H1 (cell line): ENCODE results near the gene OPN3. TPM values are rescaled to one million over a fixed set of nuclear protein-coding genes. Genes with fewer than 3 reads are reported as not detected.

Experiments used
- CTCF ChIA-PET: fragments of 300-600 bp; sonication (Branson Sonifier 250); formaldehyde crosslinking; loops from one replicate; lab custom pipeline; 2021; ENCODE audit not compliant: partially characterized antibody; lab: Charles Lee
- POLR2A ChIA-PET: fragments of 300-600 bp; sonication (Branson Sonifier 250); formaldehyde crosslinking; loops from one replicate; lab custom pipeline; 2021; ENCODE audit warnings: inconsistent platforms; ENCODE audit not compliant: partially characterized antibody; lab: Charles Lee
- DNase-seq, 2 experiments: peaks; one replicate each; pipeline versions ENCODE4 v3.0.0 to v3.0.0-alpha.2; 2010 to 2022; ENCODE audit warnings: low spot score in 2 of 2, low read depth in 1 of 2, mixed read lengths in 1 of 2
- FAIRE-seq: peaks from 2 replicates; lab custom pipeline; 2011; peaks lifted over from hg19 to GRCh38; lab: Jason Lieb, UNC
- H2AFZ ChIP-seq: 2 replicates; pipeline ENCODE4 v1.8.1; 2012; ENCODE audit warnings: low read length, inconsistent platforms
- H2AK5ac ChIP-seq: 2 replicates; pipeline ENCODE4 v1.6.1; 2013; ENCODE audit warnings: low read depth, low read length
- H2BK120ac ChIP-seq: replicated peaks from 2 replicates; pipeline ENCODE3; 2013; ENCODE audit warnings: low read depth, low read length, inconsistent platforms
- H2BK12ac ChIP-seq: 2 replicates; pipeline ENCODE4 v1.6.1; 2013; ENCODE audit warnings: low read depth, low read length
- H2BK15ac ChIP-seq: 2 replicates; pipeline ENCODE4 v1.6.1; 2013; ENCODE audit warnings: low read length
- H2BK20ac ChIP-seq: 2 replicates; pipeline ENCODE4 v1.6.1; 2013; ENCODE audit warnings: low read length
- H2BK5ac ChIP-seq: 2 replicates; pipeline ENCODE4 v1.6.1; 2013; ENCODE audit warnings: low read depth, low read length
- H3K14ac ChIP-seq: 2 replicates; pipeline ENCODE4 v1.6.1; 2013; ENCODE audit warnings: inconsistent platforms; ENCODE audit not compliant: insufficient read length
- H3K18ac ChIP-seq: 2 replicates; pipeline ENCODE4 v1.6.1; 2013; ENCODE audit warnings: low read length; ENCODE audit errors: extremely low read depth
- H3K23ac ChIP-seq: 2 replicates; pipeline ENCODE4 v1.6.1; 2013; ENCODE audit warnings: inconsistent platforms; ENCODE audit not compliant: insufficient read length
- H3K23me2 ChIP-seq: 2 replicates; pipeline ENCODE4 v1.6.1; 2013; ENCODE audit warnings: low read depth, low read length
- H3K27ac ChIP-seq: 2 replicates; pipeline ENCODE4 v1.6.1; 2011; ENCODE audit warnings: low read depth, low read length, inconsistent platforms
- H3K27me3 ChIP-seq, 4 experiments: replicated peaks in 1 of 4; 1 replicate in 1 of 4; 2 replicates in 3 of 4; pipeline versions ENCODE4 v1.6.1 to v1.8.1; 2011 to 2013; ENCODE audit warnings: low read length in 3 of 4, mild to moderate bottlenecking in 3 of 4, inconsistent platforms in 2 of 4, mixed read lengths in 2 of 4, moderate library complexity in 1 of 4; ENCODE audit not compliant: control insufficient read depth in 3 of 4, insufficient read depth in 3 of 4; ENCODE audit errors: extremely low read depth in 1 of 4
- H3K36me3 ChIP-seq, 4 experiments: 2 replicates each; pipeline versions ENCODE4 v1.6.1 to v1.8.1; 2011 to 2013; ENCODE audit warnings: mild to moderate bottlenecking in 4 of 4, low read length in 3 of 4, moderate library complexity in 2 of 4, control low read depth in 1 of 4, inconsistent platforms in 1 of 4; ENCODE audit not compliant: insufficient read depth in 4 of 4, control insufficient read depth in 2 of 4
- H3K4ac ChIP-seq: replicated peaks from 2 replicates; pipeline ENCODE3; 2013; ENCODE audit warnings: low read length, low read depth, mixed read lengths, inconsistent platforms; ENCODE audit not compliant: insufficient read length
- H3K4me1 ChIP-seq, 4 experiments: replicated peaks in 1 of 4; 1 replicate in 1 of 4; 2 replicates in 3 of 4; pipeline versions ENCODE4 v1.6.1 to v1.8.1; 2011 to 2013; ENCODE audit warnings: low read length in 3 of 4, inconsistent platforms in 2 of 4, mixed read lengths in 1 of 4; ENCODE audit not compliant: insufficient read depth in 4 of 4, control insufficient read depth in 3 of 4
- H3K4me2 ChIP-seq, 2 experiments: 2 replicates each; pipeline versions ENCODE4 v1.6.1 to v1.8.1; 2011 to 2013; ENCODE audit warnings: low read depth in 2 of 2, low read length in 2 of 2, control low read depth in 1 of 2, inconsistent platforms in 1 of 2, mild to moderate bottlenecking in 1 of 2; ENCODE audit not compliant: insufficient read depth in 1 of 2
- H3K4me3 ChIP-seq, 4 experiments: fragments of 200-600, 300-600 bp in 1 of 4; sonication (generic), shearing (Covaris generic), sonication (Bioruptor Twin) in 1 of 4; 2 replicates each; pipeline versions ENCODE4 v1.5.1 to v1.8.1; 2011 to 2016; ENCODE audit warnings: low read length in 4 of 4, low read depth in 3 of 4, control low read depth in 2 of 4, inconsistent platforms in 2 of 4, mild to moderate bottlenecking in 2 of 4, mixed read lengths in 1 of 4, moderate library complexity in 1 of 4; ENCODE audit not compliant: insufficient read depth in 2 of 4; ENCODE audit errors: extremely low read depth in 1 of 4
- H3K56ac ChIP-seq: replicated peaks from 2 replicates; pipeline ENCODE3; 2013; ENCODE audit warnings: low read depth, mild to moderate bottlenecking, mixed read lengths, low read length, inconsistent platforms; ENCODE audit not compliant: insufficient read length
- H3K79me1 ChIP-seq: 2 replicates; pipeline ENCODE4 v1.6.1; 2013; ENCODE audit warnings: low read depth, low read length, control low read depth
- H3K79me2 ChIP-seq, 2 experiments: 2 replicates each; pipeline versions ENCODE4 v1.6.1 to v1.8.1; 2012 to 2013; ENCODE audit warnings: low read length in 2 of 2, mild to moderate bottlenecking in 2 of 2, inconsistent platforms in 1 of 2; ENCODE audit not compliant: insufficient read depth in 2 of 2, control insufficient read depth in 1 of 2
- H3K9ac ChIP-seq, 4 experiments: replicated peaks in 1 of 4; 1 replicate in 1 of 4; 2 replicates in 3 of 4; pipeline versions ENCODE4 v1.6.1 to v1.8.1; 2011 to 2013; ENCODE audit warnings: low read depth in 3 of 4, low read length in 3 of 4, control low read depth in 2 of 4, mild to moderate bottlenecking in 2 of 4, moderate library complexity in 2 of 4, inconsistent platforms in 1 of 4; ENCODE audit errors: extremely low read depth in 1 of 4
- H3K9me3 ChIP-seq, 2 experiments: 2 replicates each; pipeline versions ENCODE4 v1.6.1 to v1.8.1; 2012 to 2013; ENCODE audit warnings: mild to moderate bottlenecking in 2 of 2, moderate library complexity in 2 of 2, control low read depth in 1 of 2, inconsistent platforms in 1 of 2, low read depth in 1 of 2, low read length in 1 of 2, mixed read lengths in 1 of 2; ENCODE audit not compliant: insufficient read depth in 2 of 2
- H4K20me1 ChIP-seq, 2 experiments: replicated peaks in 1 of 2; 2 replicates each; pipeline versions ENCODE3 to v1.8.1; 2011 to 2013; ENCODE audit warnings: inconsistent platforms in 2 of 2, low read length in 2 of 2, mild to moderate bottlenecking in 1 of 2; ENCODE audit not compliant: insufficient read depth in 2 of 2, control insufficient read depth in 1 of 2
- H4K5ac ChIP-seq: 2 replicates; pipeline ENCODE4 v1.6.1; 2013; ENCODE audit warnings: low read length, low read depth, mixed read lengths, inconsistent platforms; ENCODE audit not compliant: insufficient read length
- H4K8ac ChIP-seq: 2 replicates; pipeline ENCODE4 v1.8.0; 2013; ENCODE audit warnings: mild to moderate bottlenecking, moderate library complexity, low read length, inconsistent platforms; ENCODE audit not compliant: insufficient read depth; ENCODE audit errors: extremely low read depth
- H4K91ac ChIP-seq: replicated peaks from 2 replicates; pipeline ENCODE3; 2013; ENCODE audit warnings: low read length, mixed read lengths, inconsistent platforms; ENCODE audit not compliant: insufficient read length
- BACH1 ChIP-seq: IDR thresholded peaks from 2 replicates; pipeline ENCODE4 v1.6.1; 2012; ENCODE audit warnings: low read length, improper control_type of control experiment
- BCL11A ChIP-seq, 2 experiments: IDR thresholded peaks; one replicate each; pipeline ENCODE4 v1.6.1; 2011; ENCODE audit warnings: low read depth in 2 of 2, low read length in 2 of 2, mild to moderate bottlenecking in 2 of 2
- BRCA1 ChIP-seq: IDR thresholded peaks from 2 replicates; pipeline ENCODE4 v1.6.1; 2012; ENCODE audit warnings: low read depth, low read length, improper control_type of control experiment
- EZH2 ChIP-seq: fragments of 200-600 bp; sonication (generic); IDR thresholded peaks from 2 replicates; pipeline ENCODE4 v1.7.1; 2012; ENCODE audit warnings: low read depth, mild to moderate bottlenecking, moderate library complexity, low read length, inconsistent platforms; ENCODE audit not compliant: severe bottlenecking
- GABPA ChIP-seq: IDR thresholded peaks from 2 replicates; pipeline ENCODE4 v1.6.1; 2011; ENCODE audit warnings: mild to moderate bottlenecking, low read length, moderate library complexity, borderline replicate concordance; ENCODE audit not compliant: insufficient read depth
- JUND ChIP-seq: IDR thresholded peaks from 2 replicates; pipeline ENCODE4 v1.6.1; 2011; ENCODE audit warnings: mild to moderate bottlenecking, improper control_type of control experiment, low read length
- NRF1 ChIP-seq: IDR thresholded peaks from 2 replicates; pipeline ENCODE4 v1.6.1; 2011; ENCODE audit warnings: mild to moderate bottlenecking, low read depth, low read length, improper control_type of control experiment
- RNF2 ChIP-seq: fragments of 200-900, 300-1000 bp; sonication (generic); IDR thresholded peaks from 2 replicates; pipeline ENCODE4 v1.7.1; 2016; ENCODE audit warnings: borderline replicate concordance, low read depth, mild to moderate bottlenecking, antibody characterized with exemption, low read length; ENCODE audit not compliant: poor library complexity, severe bottlenecking; ENCODE audit errors: missing control alignments
- SUZ12 ChIP-seq: fragments of 200-600 bp; sonication (generic); IDR thresholded peaks from 2 replicates; pipeline ENCODE4 v1.6.1; 2012; ENCODE audit warnings: mild to moderate bottlenecking, inconsistent platforms, low read length, moderate library complexity, mixed read lengths
- TAF7 ChIP-seq: optimal IDR thresholded peaks from 2 replicates; pipeline ENCODE3; 2011; ENCODE audit warnings: low read depth, mild to moderate bottlenecking, inconsistent platforms, low read length, moderate library complexity, borderline replicate concordance
- WGBS, 2 experiments: shearing (Covaris generic) in 1 of 2; methylation state at CpG; one replicate each; pipeline versions ENCODE4 v1.1.6 to v1.1.7; 2013 to 2015; ENCODE audit warnings: low lambda C conversion rate in 2 of 2, mixed read lengths in 2 of 2, inconsistent platforms in 1 of 2, low coverage in 1 of 2, missing lambda C conversion rate in 1 of 2; ENCODE audit not compliant: insufficient replicate concordance in 2 of 2, insufficient coverage in 1 of 2, insufficient read length in 1 of 2; ENCODE audit errors: extremely low coverage in 1 of 2, missing lambda C conversion rate in 1 of 2; 5-methylcytosine and 5-hydroxymethylcytosine counted together
- polyA plus RNA-seq, 7 experiments: library from polyadenylated mRNA; depleted of rRNA in 3 of 7; stranded (reverse) in 5 of 7; unstranded in 2 of 7; fragments of >200 nt in 5 of 7; fragments of 200-250 nt in 2 of 7; gene quantifications; 1 replicate in 5 of 7; 2 replicates in 1 of 7; 4 replicates in 1 of 7; pipeline versions ENCODE4 v1.2.1 to v1.2.3, GENCODE V29; 2011 to 2013; ENCODE audit warnings: missing spikeins in 2 of 7, mixed read lengths in 2 of 7
- total RNA-seq: library from RNA; stranded (reverse); fragmentation: NEBNext Ultra II Directional; extraction: Animal tissue kit (Norgen Biotek cat#: 25700); gene quantifications from 2 replicates; pipeline ENCODE4 v1.2.1, GENCODE V29; 2021

OPN3 gene
- total and polyA plus RNA-seq, 2 of the 8 experiments (the other 6 are each of a cell fraction or from before 2014, with no cell fraction given) = 8.8 to 19.4 TPM

DNA sequence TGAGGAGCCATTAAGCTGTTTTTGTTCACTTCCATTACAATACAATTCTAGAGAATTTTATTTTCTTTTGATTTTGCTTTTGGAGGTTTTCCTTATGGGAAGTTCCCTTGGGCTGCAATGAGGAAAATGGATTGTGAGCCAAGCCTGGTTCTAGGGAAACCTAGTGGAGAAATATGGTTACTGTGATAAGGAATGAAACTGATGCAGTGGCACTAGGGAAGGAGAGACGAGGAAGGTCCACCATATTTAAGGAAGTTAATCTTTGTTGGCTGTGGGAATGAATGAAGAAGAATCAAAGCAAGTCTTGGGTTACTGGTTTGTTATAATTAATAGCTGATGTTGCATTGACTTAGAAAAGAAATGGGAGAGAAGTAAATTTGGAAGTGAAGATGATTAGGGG lies 28.4 kb downstream of the OPN3 start:
- no peaks in the 10 kb centered on the region for H3K36me3 ChIP-seq
- no peak overlapping the region for H3K9ac ChIP-seq
- no peaks in the 10 kb centered on the region for H3K9me3 ChIP-seq
- H3K56ac ChIP-seq = no peak overlapping the region
- no peak overlapping the region for H2BK12ac ChIP-seq
- CTCF ChIA-PET = interaction anchor here (0.6 to 3.5 kb wide), 45 partner anchors 7 to 1653 kb away, joined by 3 to 43 read pairs (median 5); partner anchors contain the start of gene KMO
- H3K27me3 ChIP-seq = no peaks in the 10 kb centered on the region
- H3K23me2 ChIP-seq = no peaks in the 10 kb centered on the region
- H3K4me1 ChIP-seq = no peaks in the 10 kb centered on the region
- DNase-seq (no peak), FAIRE-seq (no peak)
- H3K79me2 ChIP-seq = no peaks in the 10 kb centered on the region
- H2AK5ac ChIP-seq = no peak overlapping the region
- H3K23ac ChIP-seq = no peak overlapping the region
- H3K4me3 ChIP-seq = no peak overlapping the region
- H2BK5ac ChIP-seq = no peak overlapping the region
- no peak overlapping the region for H4K5ac ChIP-seq
- H3K79me1 ChIP-seq = no peaks in the 10 kb centered on the region
- POLR2A ChIA-PET = interaction anchor here (0.6 to 1.2 kb wide), 2 partner anchors 11 to 429 kb away, joined by 3 read pairs; no protein-coding TSS in a partner anchor
- 81% methylated on average over 1 of the region's 1 CpG; no CpG with 5 or more reads in 1 of the 2 experiments for WGBS, 2 experiments
- no peak overlapping the region for H3K4ac ChIP-seq
- H2AFZ ChIP-seq = no peak overlapping the region
- no peak overlapping the region for H3K27ac ChIP-seq
- no peak overlapping the region for H3K18ac ChIP-seq
- H4K8ac ChIP-seq = no peak overlapping the region
- no peak overlapping the region for H2BK20ac ChIP-seq
- no peak overlapping the region for H3K14ac ChIP-seq
- no peak overlapping the region for H3K4me2 ChIP-seq
- peaks cover 2 to 3% of the 10 kb centered on the region in 2 experiments for H4K20me1 ChIP-seq
- H4K91ac ChIP-seq = no peak overlapping the region
- H2BK120ac ChIP-seq = no peak overlapping the region
- TF ChIP-seq EZH2 = no peak
- TF ChIP-seq BACH1 = no peak
- TF ChIP-seq GABPA = no peak
- no peak for TF ChIP-seq SUZ12
- no peak for TF ChIP-seq JUND
- no peak for TF ChIP-seq BCL11A (IDR thresholded peaks at IDR 0.05; ENCODE audit: low read depth in 2 of 2, low read length in 2 of 2)
- TF ChIP-seq TAF7 = no peak
- TF ChIP-seq RNF2 = no peak
- TF ChIP-seq NRF1 = no peak
- TF ChIP-seq BRCA1 = no peak
- H2BK15ac ChIP-seq = no peak overlapping the region
